HUES48 (cell line): ENCODE data around the gene MYCN.
"Not testable (repeated sequence)": the region's sequence is repeated elsewhere in the genome, so short reads cannot be mapped to it uniquely, and the experiment has no call there.

ENCODE experiments used
- H3K27ac ChIP-seq: one replicate; pipeline ENCODE4 v1.7.0; 2013; ENCODE audit warnings: low read depth, low read length, inconsistent platforms
- H3K27me3 ChIP-seq: 2 replicates; pipeline ENCODE4 v1.6.1; 2013; ENCODE audit warnings: mild to moderate bottlenecking, low read length; ENCODE audit not compliant: control insufficient read depth, insufficient read depth
- H3K36me3 ChIP-seq: 2 replicates; pipeline ENCODE4 v1.6.1; 2013; ENCODE audit warnings: low read length; ENCODE audit not compliant: control insufficient read depth, insufficient read depth
- H3K4me1 ChIP-seq: 2 replicates; pipeline ENCODE4 v1.6.1; 2013; ENCODE audit warnings: mild to moderate bottlenecking, low read length; ENCODE audit not compliant: control insufficient read depth, insufficient read depth
- H3K4me3 ChIP-seq: 2 replicates; pipeline ENCODE4 v1.5.1; 2013; ENCODE audit warnings: mild to moderate bottlenecking, low read depth, low read length
- H3K9ac ChIP-seq: 2 replicates; pipeline ENCODE4 v1.6.1; 2013; ENCODE audit warnings: mild to moderate bottlenecking, low read depth, low read length, moderate library complexity
- H3K9me3 ChIP-seq: 2 replicates; pipeline ENCODE4 v1.6.1; 2013; ENCODE audit warnings: low read length; ENCODE audit not compliant: control insufficient read depth, insufficient read depth

MYCN gene

DNA sequence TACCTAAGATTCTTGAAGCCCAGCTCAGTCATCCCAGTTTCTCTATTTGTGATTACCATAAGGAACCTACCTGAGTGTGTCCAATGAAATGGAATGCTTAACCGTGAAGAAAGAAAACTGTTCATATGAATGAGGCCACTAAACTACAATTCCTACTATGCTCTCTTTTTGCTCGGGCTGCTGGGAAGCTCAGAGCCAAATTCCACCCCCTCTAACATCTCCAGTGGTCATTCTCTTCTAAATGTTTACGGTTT, 8.3 kb downstream of the MYCN start:
- peaks cover 43% of the 10 kb centered on the region for H3K36me3 ChIP-seq
- peaks cover 30% of the 10 kb centered on the region for H3K4me1 ChIP-seq
- H3K9me3 ChIP-seq: no peaks in the 10 kb centered on the region
- H3K4me3 ChIP-seq: no peak overlapping the region
- no peaks in the 10 kb centered on the region for H3K27me3 ChIP-seq
- no peak overlapping the region for H3K27ac ChIP-seq
- no peak overlapping the region for H3K9ac ChIP-seq

DNA sequence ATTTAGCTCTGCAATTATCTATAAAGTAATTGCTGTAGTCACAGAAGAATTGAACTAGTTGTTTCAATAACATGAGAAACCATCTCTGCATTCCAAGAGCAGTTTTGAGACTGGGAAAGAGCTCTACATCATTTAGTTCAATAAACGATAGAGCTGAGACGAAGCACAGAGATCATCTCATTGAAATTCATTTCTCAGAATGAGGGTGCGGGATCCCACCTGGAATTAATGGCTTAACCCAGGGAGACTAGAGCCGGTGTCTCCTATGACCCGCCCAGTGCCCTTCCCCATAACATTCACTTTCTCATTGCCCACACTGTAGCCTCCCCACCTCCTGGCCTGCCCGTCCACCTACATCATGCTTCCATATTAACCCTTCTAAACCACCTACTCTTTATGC, 8.8 kb downstream of the MYCN start:
- no peak overlapping the region for H3K4me3 ChIP-seq
- peaks cover 30% of the 10 kb centered on the region for H3K4me1 ChIP-seq
- no peaks in the 10 kb centered on the region for H3K9me3 ChIP-seq
- no peaks in the 10 kb centered on the region for H3K27me3 ChIP-seq
- H3K27ac ChIP-seq: no peak overlapping the region
- H3K9ac ChIP-seq: no peak overlapping the region
- peaks cover 38% of the 10 kb centered on the region for H3K36me3 ChIP-seq

DNA sequence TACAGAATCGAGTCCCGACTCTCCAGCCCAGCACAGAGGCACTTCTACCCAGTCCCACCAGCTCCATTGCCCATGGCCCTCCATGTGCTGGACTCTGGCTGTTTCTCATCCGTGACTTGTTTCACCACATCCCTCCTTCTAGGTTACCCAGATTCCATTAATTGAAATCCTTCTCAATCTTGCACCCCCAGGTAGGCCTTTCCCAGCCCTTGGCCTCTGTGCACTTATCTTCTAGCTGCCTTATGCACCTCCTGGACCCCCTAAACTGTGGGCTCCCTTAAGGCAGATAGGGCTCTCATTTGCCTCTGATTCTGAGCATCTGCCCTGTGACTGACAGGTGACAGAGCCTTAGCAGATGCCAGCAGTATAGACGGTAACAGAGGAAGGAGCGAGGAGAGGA, 9.2 kb downstream of the MYCN start:
- Histone ChIP-seq H3K9ac (no peak overlapping the region), H3K9me3 (no peaks in the 10 kb centered on the region), H3K27ac (no peak overlapping the region), H3K36me3 (peaks cover 34% of the 10 kb centered on the region), H3K4me3 (no peak overlapping the region), H3K27me3 (no peaks in the 10 kb centered on the region), H3K4me1 (peaks cover 26% of the 10 kb centered on the region)

DNA sequence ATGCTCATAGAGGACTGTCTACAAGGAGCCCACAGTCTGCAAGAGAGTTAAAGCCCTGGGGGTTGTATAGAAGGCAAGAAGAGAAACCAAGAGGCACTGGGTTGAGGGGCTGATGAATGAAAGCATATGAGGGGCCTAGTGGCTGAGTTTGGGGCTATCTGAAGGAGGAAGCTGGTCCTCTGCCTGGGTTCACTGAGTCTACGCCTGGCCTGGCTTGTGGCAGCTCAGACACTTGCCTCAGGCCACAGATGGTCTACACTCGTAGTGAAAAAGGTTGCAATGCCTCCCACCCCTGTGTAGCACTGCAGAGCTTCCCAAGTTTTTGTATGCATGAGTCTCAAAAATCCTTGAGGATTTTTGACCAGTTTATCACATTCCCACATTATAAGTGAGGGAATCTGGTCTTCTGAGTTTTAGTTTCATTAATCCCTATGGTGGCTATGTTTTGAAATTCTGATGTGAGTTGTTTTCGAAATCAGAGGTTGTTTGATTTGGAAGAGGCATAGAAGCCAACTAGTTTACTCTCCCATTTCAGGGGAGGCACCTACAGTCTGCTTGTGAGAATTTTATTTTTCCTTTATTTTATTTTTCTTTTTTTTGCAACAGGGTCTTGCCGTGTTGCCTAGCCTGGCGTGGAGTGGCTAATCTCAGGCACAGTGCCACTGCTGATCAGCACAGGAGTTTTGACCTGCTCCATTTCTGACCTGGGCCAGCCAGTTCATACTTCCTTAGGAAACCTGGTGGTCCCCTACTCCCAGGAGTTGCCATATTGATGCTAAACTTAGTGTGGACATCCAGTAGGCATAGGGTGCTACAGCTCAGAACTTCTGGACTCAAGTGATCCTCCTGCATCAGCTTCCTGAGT, 10.0 kb downstream of the MYCN start:
- Histone ChIP-seq H3K4me1 (peaks cover 22% of the 10 kb centered on the region), H3K9me3 (no peaks in the 10 kb centered on the region), H3K4me3 (no peak overlapping the region), H3K27me3 (no peaks in the 10 kb centered on the region), H3K9ac (no peak overlapping the region), H3K27ac (no peak overlapping the region), H3K36me3 (peaks cover 26% of the 10 kb centered on the region)

DNA sequence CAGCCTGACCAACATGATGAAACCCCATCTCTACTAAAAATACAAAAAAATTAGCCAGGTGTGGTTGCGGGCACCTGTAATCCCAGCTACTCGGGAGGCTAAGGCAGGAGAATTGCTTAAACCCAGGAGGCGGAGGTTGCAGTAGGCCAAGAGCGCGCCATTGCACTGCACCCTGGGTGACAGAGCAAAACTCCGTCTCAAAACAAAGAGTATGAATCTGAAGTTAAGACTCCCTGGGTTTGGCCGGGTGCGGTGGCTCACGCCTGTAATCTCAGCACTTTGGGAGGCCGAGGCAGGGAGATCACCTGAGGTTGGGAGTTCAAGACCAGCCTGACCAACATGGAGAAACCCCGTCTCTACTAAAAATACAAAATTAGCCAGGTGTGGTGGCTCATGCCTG, 11.6 kb downstream of the MYCN start:
- not testable (repeated sequence) for H3K4me3 ChIP-seq, H3K9ac ChIP-seq, H3K27me3 ChIP-seq, H3K27ac ChIP-seq, H3K9me3 ChIP-seq
- peaks cover 13% of the 10 kb centered on the region for H3K4me1 ChIP-seq
- peaks cover 10% of the 10 kb centered on the region for H3K36me3 ChIP-seq

DNA sequence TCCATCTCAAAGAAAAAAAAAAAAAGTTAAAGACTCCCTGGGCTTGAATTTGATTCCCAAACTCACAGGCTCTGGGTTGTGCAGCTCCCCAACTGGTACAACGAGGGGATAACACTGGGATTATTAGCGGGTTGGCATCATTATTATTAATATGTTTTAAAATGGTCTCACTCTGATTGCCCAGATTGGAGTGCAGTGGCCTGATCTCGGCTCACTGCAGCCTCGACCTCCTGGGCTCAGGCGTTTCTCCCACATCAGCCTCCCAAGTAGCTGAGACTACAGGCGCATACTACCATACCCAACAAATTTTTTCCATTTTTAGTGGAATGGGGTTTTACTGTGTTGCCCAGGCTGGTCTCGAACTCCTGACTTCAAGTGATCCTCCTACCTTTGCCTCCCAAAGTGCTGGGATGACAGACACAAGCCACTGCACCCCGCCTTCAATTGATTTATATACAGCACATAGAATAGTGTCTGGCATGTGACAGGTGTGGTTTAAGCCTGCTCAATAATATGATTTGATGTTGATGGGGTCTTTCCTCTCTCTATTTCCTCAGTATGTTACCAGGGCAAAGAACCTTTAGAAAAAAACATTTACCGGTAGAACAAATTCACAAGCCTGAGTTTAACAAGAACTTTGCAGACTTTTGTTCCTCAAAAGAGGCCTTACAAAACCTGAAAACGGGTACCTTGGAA, 12.2 kb downstream of the MYCN start:
- Histone ChIP-seq H3K27ac (no peak overlapping the region), H3K9me3 (no peaks in the 10 kb centered on the region), H3K4me1 (peaks cover 16% of the 10 kb centered on the region), H3K9ac (no peak overlapping the region), H3K27me3 (no peaks in the 10 kb centered on the region), H3K36me3 (peaks cover 4% of the 10 kb centered on the region), H3K4me3 (no peak overlapping the region)

DNA sequence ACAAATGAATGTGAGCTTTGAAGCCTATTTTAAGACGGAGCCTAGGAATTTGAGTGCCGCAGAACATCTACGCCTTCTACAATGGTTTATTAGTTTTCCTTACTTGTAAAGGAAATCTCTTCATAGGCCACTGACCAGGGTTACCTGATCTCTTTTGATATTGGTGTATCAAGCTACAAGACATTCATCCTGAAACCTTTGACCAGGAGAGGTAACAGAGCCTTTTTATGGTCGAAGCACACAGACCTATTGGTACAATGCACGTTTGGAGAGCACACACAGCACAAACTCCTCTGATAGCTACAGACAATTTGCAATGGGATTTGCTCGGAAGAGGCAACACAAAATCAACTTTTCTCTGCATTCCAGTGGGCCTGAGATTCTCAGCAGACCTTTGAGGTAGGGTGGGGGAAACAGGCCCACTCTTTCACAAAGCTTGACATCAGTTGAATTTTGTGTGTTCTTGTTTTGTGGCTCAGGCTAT, 12.8 kb downstream of the MYCN start:
- no peaks in the 10 kb centered on the region for H3K36me3 ChIP-seq
- no peak overlapping the region for H3K4me3 ChIP-seq

DNA sequence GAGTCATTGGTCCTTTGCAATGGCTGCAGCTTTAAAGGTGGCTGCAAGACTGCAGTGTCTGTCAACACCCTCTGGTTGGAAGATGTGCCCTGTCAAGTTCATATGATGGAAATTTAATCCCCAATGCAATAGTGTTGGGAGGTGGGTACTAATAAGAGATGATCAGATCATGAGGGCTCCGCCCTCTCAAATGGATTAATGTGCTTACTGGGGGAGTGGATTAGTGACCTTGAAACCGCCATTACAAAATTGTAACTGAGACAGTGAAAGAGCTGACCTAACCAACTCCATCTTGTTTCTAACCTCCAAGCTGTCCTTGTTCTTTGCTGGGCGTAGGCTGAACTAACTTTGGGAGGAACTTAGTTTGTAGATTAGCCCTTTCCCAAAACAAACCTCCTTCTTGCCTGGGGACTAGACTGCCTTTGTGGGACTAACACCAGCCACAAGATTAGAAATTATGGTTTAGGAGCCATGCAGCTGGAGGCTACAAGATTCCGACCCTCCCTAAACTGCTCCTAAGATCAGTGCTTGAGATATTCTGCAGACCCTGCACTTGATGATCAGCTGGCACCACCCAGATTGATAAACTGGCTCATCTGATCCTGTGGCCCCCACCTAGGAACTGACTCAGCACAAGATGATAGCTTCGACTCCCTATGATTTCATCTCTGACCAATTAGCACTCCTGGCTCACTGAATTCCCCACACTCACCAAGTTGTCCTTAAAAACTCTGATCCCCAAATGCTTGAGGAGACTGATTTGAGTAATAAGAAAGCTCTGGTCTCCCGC, 13.7 kb downstream of the MYCN start:
- Histone ChIP-seq H3K4me1 (peaks cover 20% of the 10 kb centered on the region), H3K9ac (no peak overlapping the region), H3K27me3 (no peaks in the 10 kb centered on the region), H3K27ac (no peak overlapping the region), H3K9me3 (no peaks in the 10 kb centered on the region), H3K4me3 (no peak overlapping the region), H3K36me3 (no peaks in the 10 kb centered on the region)

More for the DNA sequence above, 12.8 kb downstream of the MYCN start:
- H3K9ac ChIP-seq: no peak overlapping the region
- peaks cover 20% of the 10 kb centered on the region for H3K4me1 ChIP-seq
- H3K9me3 ChIP-seq: no peaks in the 10 kb centered on the region
- no peaks in the 10 kb centered on the region for H3K27me3 ChIP-seq
- no peak overlapping the region for H3K27ac ChIP-seq

DNA sequence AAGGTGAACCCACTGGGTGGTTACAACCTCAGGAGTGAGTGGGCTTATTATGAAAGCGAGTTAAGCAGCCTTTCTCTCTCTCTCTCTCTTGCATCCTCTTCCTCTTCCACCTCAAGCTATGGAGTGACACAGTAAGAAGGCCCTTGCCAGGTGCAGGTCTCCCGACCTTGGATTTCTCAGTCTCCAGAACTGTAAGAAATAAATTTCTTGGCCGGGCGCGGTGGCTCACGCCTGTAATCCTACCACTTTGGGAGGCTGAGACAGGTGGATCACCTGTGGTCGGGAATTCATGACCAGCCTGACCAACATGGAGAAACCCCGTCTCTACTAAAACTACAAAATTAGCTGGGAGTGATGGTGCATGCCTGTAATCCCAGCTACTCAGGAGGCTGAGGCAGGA, 14.4 kb downstream of the MYCN start:
- H3K4me3 ChIP-seq: no peak overlapping the region
- no peaks in the 10 kb centered on the region for H3K36me3 ChIP-seq
- H3K9ac ChIP-seq: no peak overlapping the region
- no peaks in the 10 kb centered on the region for H3K9me3 ChIP-seq
- no peaks in the 10 kb centered on the region for H3K27me3 ChIP-seq
- H3K27ac ChIP-seq: no peak overlapping the region
- peaks cover 20% of the 10 kb centered on the region for H3K4me1 ChIP-seq

DNA sequence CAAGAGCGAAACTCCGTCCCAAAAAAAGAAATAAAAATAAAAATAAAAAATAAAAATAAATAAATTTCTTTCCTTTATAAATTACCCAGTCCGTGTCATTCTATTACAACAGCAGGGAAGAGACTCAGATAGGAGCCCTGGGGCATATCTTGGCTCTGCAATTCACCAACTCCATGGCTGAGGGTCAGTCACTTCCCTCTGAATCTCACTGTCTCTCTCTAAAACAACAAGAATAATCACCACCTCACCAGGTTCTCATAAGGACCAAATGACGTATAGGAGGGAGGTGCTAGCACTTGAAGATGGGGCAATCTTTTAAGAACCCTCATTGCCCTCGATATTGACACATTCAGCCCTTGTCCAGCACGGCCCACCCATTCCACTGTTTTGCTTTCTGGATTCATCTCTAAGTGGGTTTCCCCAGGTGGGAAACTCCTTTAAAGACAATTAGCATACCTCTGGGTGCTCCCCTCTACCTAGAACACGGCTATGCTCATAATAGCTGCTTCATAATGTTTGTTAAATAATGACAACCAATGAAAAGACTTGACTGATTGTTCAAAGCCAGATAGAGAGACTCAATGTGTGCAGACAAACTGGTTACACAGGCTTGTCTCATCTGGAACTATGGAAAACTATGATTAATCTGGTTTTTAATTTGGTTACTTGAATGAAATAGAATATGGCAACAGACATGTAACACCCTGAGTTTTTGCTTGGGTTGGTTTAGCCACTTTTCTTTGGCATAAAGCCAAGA, 15.1 kb downstream of the MYCN start:
- no peaks in the 10 kb centered on the region for H3K27me3 ChIP-seq

More for the DNA sequence above, 15.1 kb downstream of the MYCN start:
- Histone ChIP-seq H3K9ac (no peak overlapping the region), H3K4me1 (peaks cover 20% of the 10 kb centered on the region), H3K4me3 (no peak overlapping the region), H3K36me3 (no peaks in the 10 kb centered on the region), H3K27ac (no peak overlapping the region), H3K9me3 (no peaks in the 10 kb centered on the region)
